HCT116 (cell line): ENCODE data around the gene SYAP1. TPM values are rescaled to one million over a fixed set of nuclear protein-coding genes. Genes with fewer than 3 reads are reported as not detected.

Experiments used
- ATAC-seq: fragments of 200-7000 bp; cut with Tn5 transposase; 2 replicates; pipeline ENCODE4 v1.9.1; 2020; ENCODE audit warnings: mild to moderate bottlenecking, moderate library complexity
- BruUV-seq: library from RNA; stranded (reverse); fragments of 400-500 nt; replicated peaks from 2 replicates; lab custom pipeline; 2021; lab: Mats Ljungman, UMichigan
- CTCF ChIA-PET: fragments of 300-600 bp; sonication (Branson Sonifier 250); formaldehyde crosslinking; loops from one replicate; lab custom pipeline; 2021; ENCODE audit warnings: antibody characterized with exemption; lab: Charles Lee
- POLR2A ChIA-PET: fragments of 300-600, 350-600 bp; sonication (Branson Sonifier 250); formaldehyde crosslinking; loops from one replicate; lab custom pipeline; 2021; ENCODE audit warnings: antibody characterized with exemption; lab: Charles Lee
- RAD21 ChIA-PET, 2 experiments: fragments of 300-600 bp; sonication (Branson Sonifier 250); formaldehyde crosslinking; loops; one replicate each; lab custom pipeline; 2023; ENCODE audit warnings: low total read pairs in 2 of 2; ENCODE audit not compliant: uncharacterized antibody in 2 of 2, unreplicated experiment in 2 of 2, low non-redundant PET in 1 of 2; lab: Charles Lee
- DNase-seq: peaks from one replicate; pipeline ENCODE4 v3.0.0-alpha.2; 2010; ENCODE audit warnings: low read depth, low spot score
- H2AFZ ChIP-seq: fragments of 200-600 bp; shearing (Covaris generic), sonication (generic); 2 replicates; pipeline ENCODE4 v1.6.1; 2017; ENCODE audit warnings: low read depth, mixed run types, mixed read lengths, antibody characterized with exemption, low read length; ENCODE audit not compliant: poor library complexity, severe bottlenecking
- H3K27ac ChIP-seq: 2 replicates; pipeline ENCODE4 v1.5.1; 2012; ENCODE audit warnings: low read depth, low read length
- H3K27me3 ChIP-seq: fragments of 200-600 bp; sonication (generic); 2 replicates; pipeline ENCODE4 v1.6.1; 2016; ENCODE audit warnings: mixed run types, low read length, mixed read lengths; ENCODE audit not compliant: insufficient read depth
- H3K36me3 ChIP-seq, 2 experiments: fragments of 200-500 bp in 1 of 2; fragments of 200-600 bp in 1 of 2; sonication (Bioruptor generic) in 1 of 2; sonication (generic) in 1 of 2; 2 replicates each; pipeline versions ENCODE4 v1.5.1 to v1.6.1; 2014 to 2016; ENCODE audit warnings: low read length in 2 of 2, inconsistent platforms in 1 of 2, mixed read lengths in 1 of 2, mixed run types in 1 of 2; ENCODE audit not compliant: insufficient read depth in 2 of 2, control insufficient read depth in 1 of 2
- H3K4me1 ChIP-seq, 2 experiments: fragments of 200-600 bp in 1 of 2; sonication (generic) in 1 of 2; 2 replicates each; pipeline versions ENCODE4 v1.5.1 to v1.6.1; 2012 to 2017; ENCODE audit warnings: low read length in 2 of 2, inconsistent platforms in 1 of 2, mild to moderate bottlenecking in 1 of 2, mixed read lengths in 1 of 2, mixed run types in 1 of 2, moderate library complexity in 1 of 2; ENCODE audit not compliant: insufficient read depth in 2 of 2, control insufficient read depth in 1 of 2
- H3K4me2 ChIP-seq: fragments of 200-600 bp; sonication (generic); 2 replicates; pipeline ENCODE4 v1.6.1; 2017; ENCODE audit warnings: mixed run types, low read length, mixed read lengths
- H3K4me3 ChIP-seq, 2 experiments: fragments of 200-600 bp in 1 of 2; sonication (generic) in 1 of 2; replicated peaks in 1 of 2; 2 replicates each; pipeline ENCODE4 v1.5.1; 2011 to 2016; ENCODE audit warnings: low read length in 2 of 2, control low read depth in 1 of 2, low read depth in 1 of 2, mild to moderate bottlenecking in 1 of 2, mixed read lengths in 1 of 2, mixed run types in 1 of 2
- H3K79me2 ChIP-seq: fragments of 200-600 bp; sonication (generic); 2 replicates; pipeline ENCODE4 v1.6.1; 2017; ENCODE audit warnings: mild to moderate bottlenecking, mixed run types, low read length, moderate library complexity, mixed read lengths; ENCODE audit not compliant: insufficient read depth
- H3K9ac ChIP-seq: fragments of 200-600 bp; sonication (generic); 2 replicates; pipeline ENCODE4 v1.6.1; 2016; ENCODE audit warnings: low read length, mixed read lengths
- H3K9me2 ChIP-seq: fragments of 200-600 bp; sonication (generic), shearing (Covaris generic); 2 replicates; pipeline ENCODE4 v1.6.1; 2017; ENCODE audit warnings: mixed run types, mild to moderate bottlenecking, moderate library complexity; ENCODE audit not compliant: insufficient read depth
- H3K9me3 ChIP-seq, 2 experiments: fragments of 200-500 bp in 1 of 2; fragments of 200-600 bp in 1 of 2; sonication (Bioruptor generic) in 1 of 2; sonication (generic) in 1 of 2; 2 replicates each; pipeline ENCODE4 v1.6.1; 2014 to 2017; ENCODE audit warnings: low read length in 2 of 2, mixed read lengths in 2 of 2, inconsistent platforms in 1 of 2, low read depth in 1 of 2, mild to moderate bottlenecking in 1 of 2, mixed run types in 1 of 2, moderate library complexity in 1 of 2; ENCODE audit not compliant: control insufficient read depth in 1 of 2, insufficient read depth in 1 of 2
- H4K20me1 ChIP-seq: fragments of 200-600 bp; sonication (generic), shearing (Covaris generic); 2 replicates; pipeline ENCODE4 v1.6.1; 2017; ENCODE audit warnings: mixed run types, mild to moderate bottlenecking, moderate library complexity; ENCODE audit not compliant: insufficient read depth
- CEBPB ChIP-seq: IDR thresholded peaks from 2 replicates; pipeline ENCODE4 v1.6.1; 2012; ENCODE audit warnings: low read depth
- EGR1 ChIP-seq: IDR thresholded peaks from 2 replicates; pipeline ENCODE4 v1.6.1; 2012; ENCODE audit warnings: low read depth
- EZH2 ChIP-seq: fragments of 200-600 bp; sonication (generic); IDR thresholded peaks from 2 replicates; pipeline ENCODE4 v1.6.1; 2017; ENCODE audit warnings: antibody characterized with exemption, mixed run types
- EZH2phosphoT487 ChIP-seq: fragments of 200-600 bp; IDR thresholded peaks from 2 replicates; pipeline ENCODE4 v1.6.1; 2018; ENCODE audit warnings: antibody characterized with exemption, borderline replicate concordance
- FOSL1 ChIP-seq: IDR thresholded peaks from 2 replicates; pipeline ENCODE4 v1.6.1; 2012; ENCODE audit warnings: low read depth
- POLR2A ChIP-seq: IDR thresholded peaks from 2 replicates; pipeline ENCODE4 v1.7.0; 2011; ENCODE audit warnings: borderline replicate concordance; ENCODE audit not compliant: insufficient read depth, insufficient read length; ENCODE audit errors: extremely low read depth
- SRF ChIP-seq: IDR thresholded peaks from 2 replicates; pipeline ENCODE4 v1.6.1; 2012; ENCODE audit warnings: low read depth
- TCF7L2 ChIP-seq: IDR thresholded peaks from 2 replicates; pipeline ENCODE4 v1.7.0; 2011; ENCODE audit warnings: borderline replicate concordance, inconsistent platforms; ENCODE audit not compliant: insufficient read depth, insufficient read length; ENCODE audit errors: extremely low read depth
- YY1 ChIP-seq: IDR thresholded peaks from 2 replicates; pipeline ENCODE4 v1.6.1; 2011; ENCODE audit warnings: low read length, low read depth, moderate library complexity, mild to moderate bottlenecking; ENCODE audit not compliant: insufficient replicate concordance; ENCODE audit errors: extremely low read depth
- ZFX ChIP-seq: fragments of 450-650 bp; IDR thresholded peaks from 2 replicates; pipeline ENCODE4 v1.6.1; 2017
- intact Hi-C: fragments of 100-400 bp; cut with micrococcal nuclease; formaldehyde crosslinking; loops from 2 replicates; pipeline ENCODE4 v1.10.0; 2022
- total RNA-seq: library from RNA; stranded (reverse); gene quantifications from one replicate; pipeline ENCODE4 v1.2.1, GENCODE V29; 2021; ENCODE audit not compliant: unreplicated experiment
- TF ChIP-seq, protein P1 (sequence below): IDR thresholded peaks from 2 replicates; pipeline ENCODE4 v1.6.1; 2012; ENCODE audit warnings: low read depth

The SYAP1 gene
- total RNA-seq, 1 experiment from 2014 or later = 24.8 TPM

DNA sequence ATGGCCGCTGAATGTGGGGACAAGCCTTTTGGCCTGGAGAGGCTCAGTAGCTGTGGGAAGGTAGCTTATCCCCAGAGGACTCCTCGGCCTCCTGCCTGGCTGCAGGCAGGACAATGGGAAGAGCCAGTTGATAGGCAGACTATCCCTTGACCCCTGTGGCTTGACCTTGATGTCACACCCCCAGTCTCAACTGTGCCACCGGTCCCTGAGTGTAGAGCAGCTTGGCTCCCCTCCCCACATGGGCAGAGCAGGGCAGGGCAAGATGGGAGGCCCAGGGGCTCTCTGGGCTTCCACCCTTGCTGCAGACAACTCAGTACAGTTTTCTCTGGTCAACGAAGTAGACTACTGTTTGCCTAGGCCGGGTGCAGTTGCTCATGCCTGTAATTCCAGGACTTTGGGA lies 25.7 kb downstream of the SYAP1 start:
- CTCF ChIA-PET = no interaction called here
- POLR2A ChIA-PET = no interaction called here
- intact Hi-C loops = no loop called here

More for the DNA sequence above, 25.7 kb downstream of the SYAP1 start:
- H3K79me2 ChIP-seq = no peaks in the 10 kb centered on the region
- no peaks in the 10 kb centered on the region for H3K9me2 ChIP-seq
- TF ChIP-seq POLR2A (no peak), TCF7L2 (no peak), EZH2 (no peak), EZH2phosphoT487 (no peak), YY1 (no peak), SRF (no peak), CEBPB (no peak), FOSL1 (no peak), ZFX (no peak), EGR1 (no peak)
- TF ChIP-seq, protein P1, sequence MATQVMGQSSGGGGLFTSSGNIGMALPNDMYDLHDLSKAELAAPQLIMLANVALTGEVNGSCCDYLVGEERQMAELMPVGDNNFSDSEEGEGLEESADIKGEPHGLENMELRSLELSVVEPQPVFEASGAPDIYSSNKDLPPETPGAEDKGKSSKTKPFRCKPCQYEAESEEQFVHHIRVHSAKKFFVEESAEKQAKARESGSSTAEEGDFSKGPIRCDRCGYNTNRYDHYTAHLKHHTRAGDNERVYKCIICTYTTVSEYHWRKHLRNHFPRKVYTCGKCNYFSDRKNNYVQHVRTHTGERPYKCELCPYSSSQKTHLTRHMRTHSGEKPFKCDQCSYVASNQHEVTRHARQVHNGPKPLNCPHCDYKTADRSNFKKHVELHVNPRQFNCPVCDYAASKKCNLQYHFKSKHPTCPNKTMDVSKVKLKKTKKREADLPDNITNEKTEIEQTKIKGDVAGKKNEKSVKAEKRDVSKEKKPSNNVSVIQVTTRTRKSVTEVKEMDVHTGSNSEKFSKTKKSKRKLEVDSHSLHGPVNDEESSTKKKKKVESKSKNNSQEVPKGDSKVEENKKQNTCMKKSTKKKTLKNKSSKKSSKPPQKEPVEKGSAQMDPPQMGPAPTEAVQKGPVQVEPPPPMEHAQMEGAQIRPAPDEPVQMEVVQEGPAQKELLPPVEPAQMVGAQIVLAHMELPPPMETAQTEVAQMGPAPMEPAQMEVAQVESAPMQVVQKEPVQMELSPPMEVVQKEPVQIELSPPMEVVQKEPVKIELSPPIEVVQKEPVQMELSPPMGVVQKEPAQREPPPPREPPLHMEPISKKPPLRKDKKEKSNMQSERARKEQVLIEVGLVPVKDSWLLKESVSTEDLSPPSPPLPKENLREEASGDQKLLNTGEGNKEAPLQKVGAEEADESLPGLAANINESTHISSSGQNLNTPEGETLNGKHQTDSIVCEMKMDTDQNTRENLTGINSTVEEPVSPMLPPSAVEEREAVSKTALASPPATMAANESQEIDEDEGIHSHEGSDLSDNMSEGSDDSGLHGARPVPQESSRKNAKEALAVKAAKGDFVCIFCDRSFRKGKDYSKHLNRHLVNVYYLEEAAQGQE = no peak
- no peak overlapping the region for H3K4me2 ChIP-seq
- no peak overlapping the region for H3K4me3 ChIP-seq
- no peaks in the 10 kb centered on the region for H3K9me3 ChIP-seq
- DNase-seq = no peak
- no peak for ATAC-seq
- H3K36me3 ChIP-seq = peaks cover 0 to 4% of the 10 kb centered on the region in 2 experiments; a peak in 2 of 4 replicates
- RAD21 ChIA-PET = no interaction called here
- no TSS peak for BruUV-seq
- no peak overlapping the region for H3K9ac ChIP-seq
- H3K27ac ChIP-seq = no peak overlapping the region
- H3K4me1 ChIP-seq = no peaks in the 10 kb centered on the region
- H4K20me1 ChIP-seq = no peaks in the 10 kb centered on the region
- no peaks in the 10 kb centered on the region for H3K27me3 ChIP-seq
- no peak overlapping the region for H2AFZ ChIP-seq
